ENCODE data around the gene TMEM225.

- TF ChIP-seq EZH2 (IDR thresholded peaks at IDR 0.05) (no peak), CTCF (IDR thresholded peaks at IDR 0.05) (no peak)
Measured at GRCh38 chr11:123901867-123902266, 16.4 kb upstream of the TMEM225 start, which contains the start of gene OR8D4.
